A204.1 (cell line): ENCODE measurements around the gene ITPKB.

Experiments
- FAIRE-seq: peaks from 2 replicates; lab custom pipeline; 2012; peaks lifted over from hg19 to GRCh38; lab: Jason Lieb, UNC

The ITPKB gene

DNA sequence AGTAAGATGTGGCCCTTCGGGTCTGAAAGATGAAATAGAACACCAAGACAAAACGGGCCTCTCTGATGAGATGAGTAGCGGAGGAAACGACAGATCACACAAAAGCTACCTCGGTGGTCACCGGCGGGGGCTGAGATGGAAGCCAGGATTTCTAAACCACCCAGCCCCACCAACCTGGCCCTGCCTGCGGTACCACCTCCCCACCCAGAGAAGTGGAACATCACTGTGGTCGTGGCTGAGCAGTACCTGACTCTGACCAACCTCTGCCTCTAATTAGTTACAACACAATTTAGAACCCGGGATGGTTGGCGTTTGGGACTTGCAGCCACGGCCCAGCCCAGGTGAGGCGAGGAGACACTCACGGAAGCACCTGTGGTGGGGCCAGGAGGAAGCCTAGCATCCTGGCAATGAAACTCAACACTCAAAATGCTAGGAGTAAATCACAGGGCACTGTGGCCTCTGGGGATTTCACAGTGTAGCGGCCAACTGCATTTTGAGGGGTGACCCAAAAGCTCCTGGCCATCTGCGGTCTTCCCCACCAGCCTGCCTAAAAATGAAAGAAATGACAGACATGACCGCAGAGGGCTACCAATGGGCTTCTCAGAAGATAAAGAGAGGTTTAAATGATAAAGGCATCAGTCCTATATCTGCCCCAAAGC is 73.4 kb downstream of the ITPKB start:
- FAIRE-seq = no peak

DNA sequence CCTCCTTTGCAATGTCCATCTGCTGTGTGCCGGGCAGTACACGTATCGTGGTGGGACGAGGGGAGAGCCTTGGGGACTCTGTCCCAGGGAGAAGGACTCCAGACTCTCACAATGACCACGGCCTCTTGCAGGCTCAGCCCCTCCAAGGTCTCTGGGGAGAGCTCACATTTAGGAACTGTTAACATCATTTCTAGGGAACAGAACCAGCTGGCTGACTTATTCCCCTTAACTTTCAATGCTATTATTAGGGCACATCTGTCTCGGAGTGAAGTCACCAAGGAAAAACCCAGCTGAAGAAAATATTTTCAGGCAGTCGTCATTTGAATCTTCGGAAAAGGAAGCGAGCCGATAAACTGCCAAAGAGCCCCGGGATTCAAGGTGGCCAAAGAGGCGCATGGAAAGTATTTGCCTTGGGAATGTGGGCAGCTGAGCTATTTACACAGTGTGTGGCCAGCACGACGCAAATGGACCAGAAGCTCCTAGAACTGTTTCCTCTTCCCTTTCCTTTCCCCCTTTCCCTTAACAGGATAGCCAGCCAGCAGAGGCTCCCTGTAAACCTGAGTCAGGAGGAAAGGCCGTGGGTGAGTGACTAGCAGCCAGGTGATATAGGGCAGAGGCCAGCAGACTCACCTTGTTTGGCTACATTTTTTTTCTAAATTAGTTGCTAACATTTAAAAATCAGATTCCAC is 74.5 kb downstream of the ITPKB start:
- FAIRE-seq = no peak

DNA sequence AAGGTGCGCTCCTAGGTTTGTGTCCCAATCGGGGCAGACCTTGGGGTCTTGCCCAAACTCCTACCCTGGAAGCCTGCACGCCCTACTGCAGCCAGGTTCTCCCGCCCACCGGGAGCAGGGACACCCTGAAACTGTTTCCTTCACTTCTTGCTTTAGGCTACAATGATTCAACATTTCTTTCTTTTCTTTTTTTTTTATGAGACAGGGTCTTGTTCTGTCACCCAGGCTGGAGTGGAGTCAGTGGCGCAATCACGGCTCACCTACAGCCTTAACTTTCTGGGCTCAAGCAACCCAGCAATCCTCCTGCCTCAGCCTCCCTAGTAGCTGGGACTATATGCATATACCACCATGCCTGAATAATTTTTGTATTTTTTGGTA is 75.8 kb downstream of the ITPKB start:
- FAIRE-seq = no peak

DNA sequence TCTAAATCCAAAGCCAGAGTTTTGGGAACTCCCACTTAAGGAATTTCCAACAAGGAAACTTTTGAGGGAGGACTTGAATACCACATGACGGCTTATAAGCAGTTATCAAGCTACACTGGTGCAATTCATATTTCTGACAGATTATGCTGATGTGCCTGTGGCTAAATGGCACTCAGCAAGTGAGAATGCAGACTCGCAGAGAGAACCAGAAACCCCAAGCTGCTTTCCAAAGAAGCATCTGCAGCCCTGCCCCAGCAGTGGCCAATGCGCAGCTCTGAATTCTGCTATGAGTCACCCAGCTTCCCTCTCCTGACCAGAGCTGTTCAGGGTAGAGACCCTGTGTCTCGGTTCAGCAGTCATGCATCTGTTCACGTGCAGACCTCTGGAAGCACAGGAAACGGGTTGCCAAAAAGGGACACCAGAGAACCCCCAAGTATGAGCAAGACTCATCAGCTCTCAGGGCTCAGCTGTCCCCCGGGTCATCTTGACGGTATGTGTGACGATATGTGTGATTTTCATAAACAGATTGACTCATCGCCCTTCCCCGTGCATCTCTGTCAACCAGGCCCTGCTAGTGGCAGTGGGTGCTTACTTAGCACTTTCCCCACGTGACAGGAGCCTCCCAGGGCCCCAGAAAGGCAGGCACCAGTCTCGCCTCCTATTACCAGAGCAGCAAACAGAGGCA is 76.3 kb downstream of the ITPKB start:
- no peak for FAIRE-seq

DNA sequence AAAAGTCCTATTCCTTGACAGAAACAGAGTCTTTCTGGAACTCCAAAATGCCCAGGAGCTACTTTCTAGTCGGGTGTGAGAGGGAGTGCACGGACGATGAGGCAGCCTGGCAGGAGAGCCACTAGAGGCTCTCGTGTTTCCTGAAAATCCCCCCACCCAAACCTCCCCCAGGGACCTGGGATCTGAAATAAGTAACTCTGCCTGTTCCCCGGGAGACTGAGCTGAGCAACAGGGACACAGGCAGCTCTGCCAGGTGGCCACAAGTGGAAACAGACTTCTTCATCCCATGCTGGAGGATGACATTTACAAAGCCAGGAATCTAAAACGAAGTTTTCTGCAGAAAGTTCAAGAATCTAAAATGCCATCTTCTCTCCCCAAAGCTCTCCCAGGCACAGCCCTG is 77.1 kb downstream of the ITPKB start:
- no peak for FAIRE-seq

DNA sequence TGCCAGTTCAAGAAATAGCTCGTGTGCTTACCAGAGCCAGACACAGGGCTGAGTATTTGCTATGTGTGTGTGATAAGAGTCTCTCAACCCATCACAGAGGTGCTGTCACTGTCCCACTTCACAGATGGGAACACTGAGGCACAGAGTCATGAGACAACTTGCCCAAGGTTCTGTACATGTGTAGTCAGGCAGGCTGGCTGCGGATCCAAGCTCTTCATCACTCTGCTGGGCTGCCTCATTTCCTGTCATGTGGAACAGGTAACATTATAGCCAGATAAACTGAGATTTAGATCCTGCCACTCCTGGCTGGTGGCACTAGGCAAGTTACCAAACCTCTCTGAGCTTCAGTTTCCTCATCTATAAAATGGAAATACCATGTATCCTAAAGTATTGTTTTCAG is 77.8 kb downstream of the ITPKB start:
- no peak for FAIRE-seq

DNA sequence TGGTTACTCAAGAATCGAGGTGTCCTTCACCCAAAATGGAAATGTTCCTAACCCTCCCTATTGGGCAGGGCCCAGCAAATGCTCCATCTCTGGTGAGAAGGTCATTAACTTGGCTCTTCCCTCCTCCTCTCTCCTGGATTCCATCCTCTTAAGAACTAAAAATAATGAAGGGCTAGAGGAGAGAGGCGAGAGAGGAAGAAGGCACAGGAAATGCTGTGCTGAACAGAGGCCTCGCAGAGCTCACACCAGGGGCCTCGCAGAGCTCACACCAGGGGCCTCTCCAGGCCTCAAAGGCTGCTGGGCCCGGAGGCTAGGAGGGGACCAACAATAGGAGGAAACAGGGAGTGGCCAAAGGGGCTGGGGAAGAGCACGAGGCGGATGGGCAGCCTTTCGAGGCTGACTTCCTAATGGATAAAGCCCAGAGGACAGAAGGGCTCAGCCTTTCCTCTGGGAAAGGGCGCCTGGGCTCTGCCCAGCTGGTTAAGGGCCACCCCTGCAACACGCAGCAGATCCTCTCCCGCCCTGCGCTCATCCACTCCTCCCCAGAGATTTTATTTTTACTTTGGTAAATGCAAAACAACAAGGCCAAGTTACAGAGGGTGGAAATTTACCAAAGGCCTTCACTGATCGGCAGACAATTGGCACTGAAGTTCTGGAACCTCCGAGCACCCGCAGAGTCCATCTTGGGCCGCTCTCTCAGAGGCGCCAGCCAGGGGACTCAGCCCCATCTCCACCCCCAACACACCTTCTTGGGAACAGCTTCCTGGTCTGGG is 78.5 kb downstream of the ITPKB start:
- no peak for FAIRE-seq

DNA sequence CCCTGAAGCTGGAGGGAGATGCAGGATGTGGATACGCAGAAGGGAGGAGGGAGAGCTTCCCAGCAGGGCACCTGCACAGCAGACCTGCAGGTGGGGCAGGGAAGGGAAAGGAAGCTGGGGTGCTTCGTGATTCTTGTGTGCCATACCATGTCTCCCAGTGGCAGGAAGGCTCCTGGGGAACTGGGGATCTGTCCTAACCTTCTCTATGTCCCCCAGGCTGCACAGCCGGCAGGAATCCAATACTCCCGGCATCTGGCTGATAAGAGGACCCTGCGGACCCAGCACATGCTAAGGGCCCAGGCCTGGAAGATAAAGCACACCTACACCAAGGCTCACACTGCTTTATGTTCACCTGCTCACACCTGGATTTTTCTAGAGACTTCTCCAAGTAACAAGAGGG is 79.4 kb downstream of the ITPKB start:
- FAIRE-seq = no peak

DNA sequence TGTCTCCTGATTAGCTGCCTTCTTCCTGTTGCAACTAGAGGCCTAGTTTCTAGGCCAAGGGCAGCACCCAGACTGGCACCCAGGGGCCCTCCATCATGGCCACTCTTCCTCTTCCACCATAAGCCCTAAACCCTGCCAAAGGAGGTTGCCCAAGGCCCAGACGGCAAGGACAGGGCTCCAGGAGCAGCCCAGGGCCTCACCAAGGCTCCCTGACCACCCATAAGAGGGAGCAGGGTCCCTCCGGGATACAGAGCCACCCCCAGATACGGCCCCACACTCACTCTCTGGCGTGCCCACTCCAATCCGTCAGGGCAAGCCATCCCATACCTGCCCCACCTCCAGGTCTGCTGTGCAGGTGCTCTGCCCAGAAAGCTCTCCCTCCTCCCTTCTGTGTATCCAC is 79.9 kb downstream of the ITPKB start:
- no peak for FAIRE-seq

DNA sequence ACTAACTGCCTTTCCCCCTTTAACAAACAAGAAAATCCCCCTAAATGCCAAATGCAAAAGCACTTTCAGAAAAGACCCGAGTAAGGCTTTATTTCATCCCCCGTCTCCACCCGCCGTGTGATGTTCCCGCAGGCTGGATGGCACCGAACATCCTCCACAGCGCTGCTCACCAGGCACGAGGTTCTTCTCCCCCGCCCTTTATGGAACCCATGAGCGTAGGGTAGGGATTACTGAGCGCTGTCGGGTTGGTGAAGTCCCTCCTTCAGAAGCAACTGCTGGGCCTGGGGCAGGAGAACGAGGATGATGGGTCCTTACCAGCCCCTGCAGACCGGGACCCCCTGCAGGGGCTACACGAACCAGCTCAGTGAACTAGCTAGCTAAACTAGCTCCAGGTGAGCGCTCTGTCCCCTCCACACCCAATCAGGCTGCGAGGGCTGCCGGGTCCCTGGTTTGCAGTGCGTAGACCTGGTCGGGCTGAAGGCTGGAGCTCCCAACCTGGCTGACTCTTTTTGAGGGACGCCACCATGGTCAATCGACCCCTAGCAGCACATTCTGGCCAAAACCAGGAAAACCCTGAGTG is 80.4 kb downstream of the ITPKB start:
- no peak for FAIRE-seq

DNA sequence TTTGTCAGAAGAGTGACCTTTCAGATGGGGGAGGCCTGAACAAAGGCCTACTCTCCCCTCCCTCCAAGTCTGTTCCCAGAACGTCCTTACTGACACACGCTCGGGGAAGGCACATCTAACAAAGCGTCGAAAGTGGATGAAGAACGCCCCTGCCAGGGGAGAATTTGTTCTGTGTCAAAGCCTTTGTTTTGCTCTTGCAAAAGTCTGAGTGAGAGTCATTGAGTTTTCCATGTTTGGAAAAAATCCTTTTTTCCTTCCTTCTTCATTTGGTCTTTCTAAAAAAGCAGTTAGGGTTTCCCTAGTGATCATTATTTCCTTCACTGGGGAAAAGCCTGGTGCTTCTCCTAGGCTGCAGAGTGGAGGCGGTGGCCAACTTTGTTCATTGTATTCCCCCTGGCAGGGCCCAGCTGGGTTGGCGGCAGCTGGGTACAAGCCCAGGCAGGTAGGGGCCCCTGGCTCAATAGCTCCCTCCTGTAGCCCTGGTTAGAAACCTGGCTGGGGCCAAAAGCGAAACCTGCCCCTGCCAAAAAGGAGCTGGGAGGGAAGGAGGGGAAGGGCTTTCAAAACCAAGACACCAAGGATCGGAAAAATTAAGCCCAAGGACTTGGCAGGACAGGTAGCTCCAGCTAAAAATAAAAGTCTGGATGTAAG is 81.1 kb downstream of the ITPKB start:
- FAIRE-seq = no peak

DNA sequence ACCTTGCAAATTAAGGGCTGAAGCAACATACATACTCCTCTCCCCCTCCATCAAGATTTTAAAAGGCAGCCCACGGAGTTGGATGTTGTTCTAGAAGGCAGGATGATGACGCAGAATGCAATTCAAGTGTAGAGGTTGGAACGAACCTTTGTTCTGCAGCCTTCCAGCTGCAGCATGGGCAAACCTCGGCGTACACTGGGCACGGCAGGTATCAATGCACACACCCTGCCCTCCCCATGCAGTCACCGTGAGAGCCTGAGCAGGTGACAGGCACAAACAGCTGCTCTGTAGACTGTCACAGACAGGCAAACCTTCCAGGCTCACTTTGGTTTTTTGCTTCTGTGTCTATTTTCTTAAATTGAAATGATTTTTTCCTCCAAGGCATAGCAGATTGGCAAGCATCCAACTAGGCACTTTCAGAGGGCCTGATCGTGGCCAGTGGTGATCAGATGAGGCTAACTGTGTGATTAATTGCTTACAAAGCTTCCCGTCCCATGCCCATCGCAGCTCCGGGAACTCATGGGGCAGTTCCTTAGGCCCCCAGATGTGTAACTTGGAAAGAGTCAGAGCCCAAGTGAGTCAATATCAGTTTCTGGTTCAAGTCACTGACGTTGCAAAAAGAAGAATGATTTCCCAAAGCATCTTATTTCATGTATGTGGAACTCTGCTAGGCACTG is 82.3 kb downstream of the ITPKB start:
- no peak for FAIRE-seq

DNA sequence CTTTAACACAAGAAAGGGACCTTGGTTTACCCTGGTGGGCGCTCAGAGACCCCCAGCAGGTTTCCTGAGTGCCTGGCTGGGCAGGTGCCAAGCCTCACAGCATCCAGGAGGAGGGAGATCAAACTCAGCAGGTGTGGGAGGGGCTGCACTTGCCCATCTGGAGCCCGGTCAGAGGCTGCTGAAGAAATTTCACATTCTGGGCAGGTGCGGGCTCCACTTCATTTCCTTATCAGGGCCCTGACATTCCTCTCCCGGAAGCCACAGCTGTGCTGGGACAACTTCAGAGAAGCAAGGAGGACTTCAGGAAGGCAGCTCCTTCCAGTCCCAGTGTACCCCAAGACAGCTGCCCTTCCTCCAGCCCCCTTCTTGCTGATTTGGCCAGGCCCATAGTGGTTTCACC is 82.9 kb downstream of the ITPKB start:
- FAIRE-seq = no peak

DNA sequence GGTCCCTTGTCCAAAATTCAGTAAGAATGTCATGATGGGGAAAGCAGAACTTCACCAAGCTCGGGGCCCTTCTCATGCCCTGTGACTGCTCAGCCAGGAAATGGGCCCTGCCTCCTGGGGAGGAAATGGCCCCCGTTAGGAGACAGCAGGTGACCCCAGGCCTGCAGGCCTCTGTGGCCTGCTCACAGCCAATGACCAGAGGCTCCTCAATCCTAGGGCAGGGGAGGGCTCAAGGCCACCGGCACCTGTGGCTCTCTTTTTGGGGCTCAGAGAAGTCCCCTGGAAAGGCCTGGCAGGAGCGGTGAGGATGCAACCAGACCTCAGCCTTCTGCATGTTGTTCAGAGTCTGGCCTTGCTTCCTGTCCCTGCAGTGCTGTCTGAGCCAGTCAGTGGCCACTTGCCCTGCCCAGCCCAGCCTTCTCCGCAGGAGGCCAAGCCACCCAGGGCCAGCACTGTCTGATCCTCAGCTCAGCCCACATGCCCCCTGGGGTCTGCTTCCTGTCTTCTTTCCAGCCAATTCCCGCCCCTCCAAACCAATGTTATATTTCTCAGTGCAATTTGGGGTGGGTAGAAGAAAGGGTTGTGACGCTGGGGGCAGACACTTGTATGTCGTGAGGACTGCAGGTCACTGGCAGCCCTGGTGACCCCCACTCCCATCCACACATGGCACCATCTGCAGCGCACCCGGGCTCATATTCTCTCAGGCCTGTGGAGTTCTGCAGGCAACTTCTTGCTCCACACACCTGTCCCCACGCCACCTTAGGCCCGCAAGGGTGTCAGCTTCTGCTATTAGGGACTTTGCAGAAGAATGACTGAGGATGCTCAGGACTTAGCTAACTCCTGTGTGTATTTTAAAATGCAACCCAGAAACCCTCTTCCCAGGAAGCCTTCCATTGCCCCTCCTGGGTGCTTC is 83.6 kb downstream of the ITPKB start:
- no peak for FAIRE-seq

DNA sequence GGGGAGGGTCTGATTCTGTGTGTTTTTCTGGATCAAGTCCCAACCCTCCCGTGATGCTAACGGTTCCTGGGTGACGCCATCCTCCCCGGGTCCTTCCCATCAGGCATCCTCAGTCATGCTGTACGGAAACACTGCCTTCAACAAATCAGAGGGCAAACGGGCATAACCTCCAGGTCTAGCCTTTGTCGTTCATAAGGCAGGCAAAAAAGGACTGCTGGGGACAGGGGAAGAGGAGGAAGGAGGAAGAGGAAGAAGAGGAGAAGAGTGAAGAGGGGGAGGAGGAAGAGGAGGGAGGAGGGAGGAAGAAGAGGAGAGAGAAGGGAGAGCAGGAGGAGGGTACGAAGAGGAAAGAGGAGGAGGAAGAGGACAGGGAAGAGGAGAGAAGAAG is 84.4 kb downstream of the ITPKB start:
- FAIRE-seq = no peak

DNA sequence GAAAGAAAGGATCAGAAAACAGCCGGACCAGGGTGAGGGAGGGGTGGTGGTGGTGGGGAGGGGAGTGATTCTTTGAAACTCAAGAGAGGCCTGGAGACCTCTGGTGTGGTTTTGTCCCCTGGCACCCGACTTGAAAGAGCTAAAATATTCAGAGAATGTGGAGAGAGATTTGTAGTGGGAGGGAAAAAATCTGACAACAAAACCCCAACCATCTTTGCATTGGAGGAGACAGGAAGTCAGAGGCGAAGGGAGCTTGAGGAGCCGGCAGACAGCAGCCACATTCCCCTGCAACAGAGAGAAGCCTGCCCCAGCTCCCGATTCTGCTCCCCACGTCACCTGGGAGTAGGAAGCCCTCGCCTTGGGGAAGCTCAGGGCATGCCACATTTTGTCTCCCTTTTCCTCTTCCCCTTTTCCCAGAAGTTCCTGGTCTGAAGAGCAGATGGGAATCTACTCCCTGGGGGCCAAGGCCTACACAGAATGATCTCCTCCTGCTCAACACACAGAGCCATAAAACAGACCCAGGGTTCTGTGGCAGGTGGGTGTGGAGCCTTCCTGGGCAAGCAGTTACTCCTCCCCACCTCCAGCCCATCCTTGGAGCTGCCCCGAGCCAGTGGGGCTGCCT is 84.9 kb downstream of the ITPKB start:
- FAIRE-seq = no peak

DNA sequence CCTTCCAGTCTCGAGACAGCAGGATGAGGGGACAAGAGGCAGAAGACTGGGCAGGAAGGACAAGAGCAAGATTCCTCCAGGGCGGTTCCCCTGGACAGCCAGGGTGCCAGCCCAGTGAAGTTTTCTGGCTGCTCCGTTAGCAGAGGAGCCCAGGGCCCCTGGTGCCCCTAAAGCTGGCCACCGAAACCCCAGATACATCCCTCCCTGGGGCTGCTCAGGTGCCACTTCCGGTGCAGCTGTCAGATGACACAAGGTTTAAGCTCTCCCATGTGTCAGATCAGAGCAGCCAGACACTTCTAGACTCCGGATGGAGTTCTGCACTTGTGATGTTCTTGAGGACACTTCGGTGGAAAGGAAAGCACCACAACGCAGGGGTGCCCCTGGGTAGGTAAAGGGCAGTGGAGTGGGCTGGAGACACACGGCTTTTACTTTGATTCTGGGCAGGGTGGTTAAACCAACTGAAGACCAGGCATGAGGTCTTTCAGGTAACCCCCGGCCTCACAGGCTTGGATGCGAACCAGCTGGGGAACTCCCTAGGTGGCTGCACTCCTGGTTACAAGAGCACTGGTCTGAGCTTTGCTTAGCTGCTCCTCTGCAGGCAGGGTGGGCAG is 85.7 kb downstream of the ITPKB start:
- FAIRE-seq = no peak

DNA sequence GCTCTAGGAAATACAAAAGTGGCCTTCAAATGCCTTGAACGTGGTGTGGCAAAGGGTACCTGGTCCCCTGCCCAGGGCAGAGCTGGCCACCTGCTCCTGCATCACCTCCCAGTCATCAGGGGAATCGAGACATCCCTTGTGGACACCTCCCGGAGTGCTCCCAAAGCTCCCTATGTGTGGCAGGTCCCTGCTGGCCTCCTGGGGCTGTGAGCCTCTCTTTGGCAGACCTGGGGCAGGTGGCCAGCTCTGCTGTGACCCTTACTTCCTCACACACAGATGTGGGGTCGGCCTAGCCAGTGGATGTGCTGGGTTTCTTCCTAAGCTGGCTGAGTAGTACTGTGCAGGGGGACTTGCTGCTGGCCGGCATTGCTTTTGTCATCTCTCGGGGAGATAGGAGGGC is 86.5 kb downstream of the ITPKB start:
- no peak for FAIRE-seq

DNA sequence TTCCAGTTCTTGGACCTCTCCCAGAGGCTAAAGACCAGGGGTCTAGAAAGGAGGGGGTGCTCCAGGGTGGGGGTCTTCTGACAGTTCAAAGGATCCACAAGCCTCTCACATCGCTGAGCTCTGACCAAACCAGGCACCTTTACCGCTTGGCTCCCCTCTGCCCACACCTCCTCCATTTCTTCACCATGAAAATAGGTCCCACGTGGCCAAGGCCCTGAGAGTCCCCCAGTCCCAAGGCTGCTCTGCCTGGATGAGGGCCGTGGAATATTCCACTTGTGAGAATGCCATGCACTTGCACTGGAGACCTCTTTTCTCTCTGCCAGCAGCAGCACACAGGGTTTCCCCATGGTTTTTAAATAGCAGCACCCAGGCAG is 87.4 kb downstream of the ITPKB start:
- FAIRE-seq = no peak
